Measurements from ENCODE around the gene PTPRG. TPM values are rescaled to one million over a fixed set of nuclear protein-coding genes. Genes with fewer than 3 reads are reported as not detected.

The PTPRG gene
- total and polyA plus RNA-seq, 8 donors: 50.9 to 88.4 (median 54.4) TPM

DNA sequence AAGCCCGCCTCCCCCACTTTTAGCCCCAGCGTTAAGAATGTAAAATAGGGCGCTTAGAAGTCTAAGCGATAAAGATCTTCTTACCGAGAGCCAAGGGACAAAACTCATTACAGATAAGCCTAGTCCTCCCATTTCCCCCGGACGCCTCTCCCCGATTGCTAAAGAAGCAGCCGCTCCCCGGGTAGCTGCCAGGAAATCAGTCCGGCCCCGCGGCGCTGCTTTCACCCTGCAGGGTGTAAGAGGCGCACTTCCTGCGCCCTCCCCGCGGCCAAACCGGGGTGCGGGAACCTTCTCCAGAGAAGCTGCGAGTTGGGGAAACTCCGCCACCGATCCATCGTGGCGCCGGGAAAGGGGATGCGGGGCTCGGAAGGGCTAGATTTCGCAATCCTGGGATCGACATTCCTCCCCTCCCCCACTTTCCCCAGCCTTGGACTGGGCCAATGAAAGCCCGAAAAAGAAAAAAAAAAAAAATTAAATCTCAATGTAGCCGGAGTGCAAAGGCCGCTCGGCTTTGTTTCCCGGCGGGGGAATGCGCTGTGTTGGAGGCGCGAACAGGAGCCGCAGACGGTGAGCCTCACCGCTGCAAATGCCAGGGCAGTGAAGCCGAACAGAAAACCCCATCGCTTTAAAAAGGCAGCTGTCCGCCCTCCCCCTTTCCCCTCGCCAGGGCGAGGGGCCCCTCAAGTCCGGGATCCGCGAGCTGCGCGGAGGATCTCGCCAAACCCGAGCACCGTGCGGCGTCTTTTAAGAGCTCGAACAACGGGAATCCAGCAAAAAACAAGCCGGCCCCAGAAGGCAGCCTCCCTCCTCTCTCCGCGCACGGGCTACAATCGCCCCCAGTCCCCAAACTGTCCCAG lies 626 bp upstream of the PTPRG start:
- Histone ChIP-seq H3K4me1 (peaks cover 9 to 21% of the 10 kb centered on the region in 2 donors), H3K27me3 (peaks cover 0 to 70% of the 10 kb centered on the region in 2 donors), H3K36me3 (no peaks in the 10 kb centered on the region), H3K4me3 (peak overlapping the region; percentile 64 to 72), H3K27ac (peak overlapping the region; percentile 90 to 95), H3K9me3 (peaks cover 0 to 12% of the 10 kb centered on the region in 2 donors)
- intact Hi-C loops (cut with DNase I): loop anchor here in 1 of 2 donors (10.0 kb wide), 1 partner anchor 294 kb away; no protein-coding TSS in a partner anchor
- TF ChIP-seq, protein P1, sequence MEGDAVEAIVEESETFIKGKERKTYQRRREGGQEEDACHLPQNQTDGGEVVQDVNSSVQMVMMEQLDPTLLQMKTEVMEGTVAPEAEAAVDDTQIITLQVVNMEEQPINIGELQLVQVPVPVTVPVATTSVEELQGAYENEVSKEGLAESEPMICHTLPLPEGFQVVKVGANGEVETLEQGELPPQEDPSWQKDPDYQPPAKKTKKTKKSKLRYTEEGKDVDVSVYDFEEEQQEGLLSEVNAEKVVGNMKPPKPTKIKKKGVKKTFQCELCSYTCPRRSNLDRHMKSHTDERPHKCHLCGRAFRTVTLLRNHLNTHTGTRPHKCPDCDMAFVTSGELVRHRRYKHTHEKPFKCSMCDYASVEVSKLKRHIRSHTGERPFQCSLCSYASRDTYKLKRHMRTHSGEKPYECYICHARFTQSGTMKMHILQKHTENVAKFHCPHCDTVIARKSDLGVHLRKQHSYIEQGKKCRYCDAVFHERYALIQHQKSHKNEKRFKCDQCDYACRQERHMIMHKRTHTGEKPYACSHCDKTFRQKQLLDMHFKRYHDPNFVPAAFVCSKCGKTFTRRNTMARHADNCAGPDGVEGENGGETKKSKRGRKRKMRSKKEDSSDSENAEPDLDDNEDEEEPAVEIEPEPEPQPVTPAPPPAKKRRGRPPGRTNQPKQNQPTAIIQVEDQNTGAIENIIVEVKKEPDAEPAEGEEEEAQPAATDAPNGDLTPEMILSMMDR (IDR thresholded peaks at IDR 0.05): peak in 1 of 2 donors; percentile 8
- ATAC-seq (peak; percentile 48), DNase-seq (peak; percentile 72 to 93 (median 90))

DNA sequence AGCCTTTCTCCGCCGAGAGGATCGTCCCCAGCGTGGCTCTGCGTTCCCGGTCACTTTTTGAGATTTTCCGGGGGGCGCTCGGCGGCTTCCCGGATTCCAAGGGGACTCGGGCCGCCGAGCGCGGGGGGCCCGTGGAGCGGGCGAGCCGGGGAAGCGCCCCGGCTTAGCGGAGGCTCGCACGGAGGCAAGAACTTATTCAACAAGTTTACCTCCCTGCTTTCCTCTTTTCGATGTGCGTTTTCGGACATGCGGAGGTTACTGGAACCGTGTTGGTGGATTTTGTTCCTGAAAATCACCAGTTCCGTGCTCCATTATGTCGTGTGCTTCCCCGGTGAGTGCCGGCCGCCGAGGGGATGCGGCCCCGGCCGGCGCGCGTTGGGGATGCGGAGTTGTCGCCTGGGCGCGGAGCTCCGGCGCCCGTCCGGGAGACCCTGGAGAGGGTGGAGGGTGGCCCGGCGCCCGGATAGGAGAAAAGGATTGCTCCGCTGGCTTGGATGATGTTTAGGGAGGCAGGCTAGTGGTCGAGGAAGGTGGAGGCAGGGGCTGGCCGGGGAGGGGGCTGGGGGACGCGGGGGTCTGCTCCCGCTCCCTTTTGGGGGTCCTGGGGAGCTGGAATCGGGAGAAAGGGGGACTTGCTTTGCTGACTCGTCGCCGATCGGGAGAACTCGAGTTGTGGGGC lies 810 bp downstream of the PTPRG start:
- Histone ChIP-seq H3K27ac (peak overlapping the region; percentile 90 to 95), H3K4me3 (peak overlapping the region; percentile 64 to 72), H3K27me3 (peaks cover 0 to 70% of the 10 kb centered on the region in 2 donors), H3K36me3 (no peaks in the 10 kb centered on the region), H3K9me3 (peaks cover 0 to 12% of the 10 kb centered on the region in 2 donors), H3K4me1 (peaks cover 9 to 31% of the 10 kb centered on the region in 2 donors)
- TF ChIP-seq, protein P1 (IDR thresholded peaks at IDR 0.05): no peak
- ATAC-seq: no peak
- intact Hi-C loops (cut with DNase I): loop anchor here in 1 of 2 donors (10.0 kb wide), 1 partner anchor 293 kb away; no protein-coding TSS in a partner anchor
- peak in 2 of 4 donors; percentile 38 to 75 for DNase-seq

DNA sequence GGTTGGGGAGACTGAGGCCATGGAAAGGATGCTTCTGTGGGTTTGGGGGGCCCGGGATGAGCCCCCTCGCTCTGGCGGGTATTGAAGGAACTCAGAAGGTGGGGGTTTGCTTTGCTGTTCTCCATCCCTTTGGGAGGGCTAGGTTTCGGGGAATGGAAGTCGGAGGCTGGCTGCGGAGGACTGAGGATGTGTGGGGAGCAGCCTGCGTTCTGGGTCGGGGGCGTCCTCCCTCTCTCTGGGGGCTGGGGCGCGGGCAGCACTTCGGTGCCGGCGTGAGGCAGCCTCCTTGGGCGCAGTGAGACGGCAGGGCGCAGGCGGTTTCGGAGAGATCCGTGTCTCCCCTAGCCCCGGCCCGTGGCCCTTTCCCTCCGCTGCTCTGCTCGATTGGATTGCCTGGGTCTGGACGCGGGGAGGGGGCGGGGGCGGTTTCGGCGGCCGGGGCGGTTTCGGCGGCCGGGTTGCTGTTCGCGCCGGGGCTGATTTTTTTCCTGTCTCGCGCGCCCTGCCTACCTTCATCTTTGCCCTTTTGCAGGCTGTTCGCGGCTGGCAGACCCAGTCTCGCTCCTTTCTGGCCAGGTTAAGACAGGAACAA lies 1.4 kb downstream of the PTPRG start:
- Histone ChIP-seq H3K27me3 (peaks cover 0 to 70% of the 10 kb centered on the region in 2 donors), H3K4me3 (peak overlapping the region; percentile 64 to 72), H3K27ac (peak overlapping the region; percentile 90 to 95), H3K4me1 (peaks cover 9 to 31% of the 10 kb centered on the region in 2 donors), H3K9me3 (peaks cover 0 to 12% of the 10 kb centered on the region in 2 donors), H3K36me3 (no peaks in the 10 kb centered on the region)
- ATAC-seq (peak; percentile 4), DNase-seq (peak in 3 of 4 donors; percentile 29 to 77 (median 37))
- TF ChIP-seq, protein P1 (IDR thresholded peaks at IDR 0.05): no peak
- intact Hi-C loops (cut with DNase I): loop anchor here in 1 of 2 donors (10.0 kb wide), 1 partner anchor 292 kb away; no protein-coding TSS in a partner anchor

DNA sequence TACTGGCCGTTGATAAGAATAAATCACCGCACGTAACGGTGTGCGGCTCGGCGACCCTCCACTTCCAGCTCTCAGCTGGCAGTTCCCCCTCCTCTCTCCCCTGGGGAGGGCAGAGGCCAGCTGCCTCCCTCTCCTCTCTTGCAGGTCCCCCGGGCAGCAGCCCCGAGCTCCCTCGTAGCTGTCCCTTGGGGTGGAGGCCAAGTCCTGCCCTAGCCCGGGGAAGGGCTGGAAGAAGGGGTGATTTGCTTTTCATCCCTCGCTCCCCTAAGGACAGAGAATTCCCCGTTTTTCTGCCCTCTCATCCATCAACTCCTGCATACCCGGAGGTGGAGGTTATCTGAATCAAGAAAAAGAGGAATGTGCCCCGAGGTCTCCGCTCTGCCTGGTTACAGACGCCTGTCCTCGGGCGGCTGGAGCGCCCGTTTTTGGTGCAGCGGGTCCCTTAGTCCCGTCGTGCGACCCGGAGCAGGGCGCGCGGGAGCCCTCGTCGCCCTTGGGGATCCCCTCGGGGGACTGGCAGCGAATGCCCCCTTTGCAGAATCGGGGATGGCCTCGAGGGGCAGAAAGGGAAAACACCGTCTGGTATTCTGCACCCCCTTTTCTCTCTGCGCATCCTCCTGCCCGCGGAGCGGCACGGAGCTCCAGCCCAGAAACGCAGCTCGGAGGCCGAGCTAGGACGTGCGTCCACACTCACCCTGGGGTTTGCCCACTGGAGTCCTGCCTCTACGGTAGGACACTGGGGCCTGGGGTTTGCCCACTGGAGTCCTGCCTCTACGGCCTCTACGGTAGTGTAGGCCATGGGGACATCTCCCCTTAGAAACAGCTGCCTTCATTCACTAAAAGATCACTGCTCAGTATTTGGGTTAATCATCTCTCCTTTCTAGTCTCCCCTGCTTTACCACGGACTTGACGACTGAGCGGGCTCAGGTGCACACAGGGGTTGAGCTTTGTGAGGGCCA lies 2.2 kb downstream of the PTPRG start:
- H3K4me1 ChIP-seq: peaks cover 9 to 31% of the 10 kb centered on the region in 2 donors
- peak overlapping the region; percentile 8 to 90 for H3K27ac ChIP-seq
- peaks cover 0 to 4% of the 10 kb centered on the region in 2 donors for H3K9me3 ChIP-seq
- H3K36me3 ChIP-seq: no peaks in the 10 kb centered on the region
- intact Hi-C loops (cut with DNase I): loop anchor here in 1 of 2 donors (10.0 kb wide), 1 partner anchor 291 kb away; no protein-coding TSS in a partner anchor
- TF ChIP-seq, protein P1 (IDR thresholded peaks at IDR 0.05): no peak
- peaks cover 0 to 65% of the 10 kb centered on the region in 2 donors for H3K27me3 ChIP-seq
- DNase-seq (peak in 2 of 4 donors; percentile 18 to 70), ATAC-seq (no peak)
- H3K4me3 ChIP-seq: peak overlapping the region; percentile 64 to 72

Data from left lung (tissue), 10 donors.